ENCODE results near the gene MAP1S.

- TF ChIP-seq ZNF776 (CRISPR knock-in tag; IDR thresholded peaks at IDR 0.05) (no peak), TBP (CRISPR knock-in tag; IDR thresholded peaks at IDR 0.05) (no peak), DPF2 (CRISPR knock-in tag; IDR thresholded peaks at IDR 0.05; ENCODE audit: borderline replicate concordance, low read depth) (no peak), SAFB2 (CRISPR knock-in tag; IDR thresholded peaks at IDR 0.05; ENCODE audit: borderline replicate concordance, low read depth) (no peak), ZNF3 (CRISPR knock-in tag; IDR thresholded peaks at IDR 0.05) (no peak), EP300 (IDR thresholded peaks at IDR 0.05; ENCODE audit: low read depth in 2 of 2, low read length in 2 of 2) (no peak), EP300 (CRISPR knock-in tag; IDR thresholded peaks at IDR 0.05; ENCODE audit: borderline replicate concordance) (no peak)
- TF ChIP-seq, protein P1, sequence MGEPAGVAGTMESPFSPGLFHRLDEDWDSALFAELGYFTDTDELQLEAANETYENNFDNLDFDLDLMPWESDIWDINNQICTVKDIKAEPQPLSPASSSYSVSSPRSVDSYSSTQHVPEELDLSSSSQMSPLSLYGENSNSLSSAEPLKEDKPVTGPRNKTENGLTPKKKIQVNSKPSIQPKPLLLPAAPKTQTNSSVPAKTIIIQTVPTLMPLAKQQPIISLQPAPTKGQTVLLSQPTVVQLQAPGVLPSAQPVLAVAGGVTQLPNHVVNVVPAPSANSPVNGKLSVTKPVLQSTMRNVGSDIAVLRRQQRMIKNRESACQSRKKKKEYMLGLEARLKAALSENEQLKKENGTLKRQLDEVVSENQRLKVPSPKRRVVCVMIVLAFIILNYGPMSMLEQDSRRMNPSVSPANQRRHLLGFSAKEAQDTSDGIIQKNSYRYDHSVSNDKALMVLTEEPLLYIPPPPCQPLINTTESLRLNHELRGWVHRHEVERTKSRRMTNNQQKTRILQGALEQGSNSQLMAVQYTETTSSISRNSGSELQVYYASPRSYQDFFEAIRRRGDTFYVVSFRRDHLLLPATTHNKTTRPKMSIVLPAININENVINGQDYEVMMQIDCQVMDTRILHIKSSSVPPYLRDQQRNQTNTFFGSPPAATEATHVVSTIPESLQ (CRISPR knock-in tag; conservative IDR thresholded peaks at IDR 0.05), result no peak
- TF ChIP-seq, protein P2, sequence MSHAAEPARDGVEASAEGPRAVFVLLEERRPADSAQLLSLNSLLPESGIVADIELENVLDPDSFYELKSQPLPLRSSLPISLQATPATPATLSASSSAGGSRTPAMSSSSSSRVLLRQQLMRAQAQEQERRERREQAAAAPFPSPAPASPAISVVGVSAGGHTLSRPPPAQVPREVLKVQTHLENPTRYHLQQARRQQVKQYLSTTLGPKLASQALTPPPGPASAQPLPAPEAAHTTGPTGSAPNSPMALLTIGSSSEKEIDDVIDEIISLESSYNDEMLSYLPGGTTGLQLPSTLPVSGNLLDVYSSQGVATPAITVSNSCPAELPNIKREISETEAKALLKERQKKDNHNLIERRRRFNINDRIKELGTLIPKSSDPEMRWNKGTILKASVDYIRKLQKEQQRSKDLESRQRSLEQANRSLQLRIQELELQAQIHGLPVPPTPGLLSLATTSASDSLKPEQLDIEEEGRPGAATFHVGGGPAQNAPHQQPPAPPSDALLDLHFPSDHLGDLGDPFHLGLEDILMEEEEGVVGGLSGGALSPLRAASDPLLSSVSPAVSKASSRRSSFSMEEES (CRISPR knock-in tag; IDR thresholded peaks at IDR 0.05), result no peak
Measured at GRCh38 chr19:17757125-17757524, 37.8 kb downstream of the MAP1S start.
